Sigmoid colon (tissue), 7 donors: ENCODE measurements around the gene TGM6. TPM values are rescaled to one million over a fixed set of nuclear protein-coding genes. Genes with fewer than 3 reads are reported as not detected.

ENCODE experiments used
- DNase-seq: peaks from one replicate; pipeline ENCODE4 v3.0.0-alpha.2; 2019
- H3K27ac ChIP-seq, 4 donors: fragments of 200-600 bp; sonication (generic); one replicate each; pipeline ENCODE4 v1.5.1; 2016 to 2019; ENCODE audit warnings: mild to moderate bottlenecking in 1 of 4
- H3K27me3 ChIP-seq, 3 donors: fragments of 200-600 bp; sonication (generic); one replicate each; pipeline ENCODE4 v1.5.1; 2019; ENCODE audit warnings: mild to moderate bottlenecking in 1 of 3
- H3K36me3 ChIP-seq, 4 donors: fragments of 200-600 bp; sonication (generic); one replicate each; pipeline ENCODE4 v1.5.1; 2016 to 2019
- H3K4me1 ChIP-seq, 4 donors: fragments of 200-600 bp; sonication (generic); one replicate each; pipeline ENCODE4 v1.5.1; 2017 to 2019
- H3K4me3 ChIP-seq, 4 donors: fragments of 200-600 bp; sonication (generic); one replicate each; pipeline ENCODE4 v1.5.1; 2017 to 2019; ENCODE audit warnings: mild to moderate bottlenecking in 2 of 4, moderate library complexity in 1 of 4
- H3K9me3 ChIP-seq, 4 donors: fragments of 200-600 bp in 3 of 4; sonication (generic) in 3 of 4; one replicate each; pipeline versions ENCODE4 v1.5.1 to v1.6.1; 2013 to 2019
- CTCF ChIP-seq, 4 experiments: fragments of 450-650 bp in 3 of 4; fragments of 200-600 bp in 1 of 4; IDR thresholded peaks; one replicate each; pipeline ENCODE4 v1.5.1; 2016 to 2019; ENCODE audit warnings: antibody characterized with exemption in 4 of 4, mild to moderate bottlenecking in 3 of 4, moderate library complexity in 2 of 4
- EP300 ChIP-seq, 4 donors: sonication (generic); formaldehyde crosslinking; IDR thresholded peaks; one replicate each; pipeline ENCODE4 v1.6.1; 2017; ENCODE audit warnings: antibody characterized with exemption in 4 of 4
- POLR2A ChIP-seq, 2 donors: fragments of 450-650 bp; IDR thresholded peaks; one replicate each; pipeline ENCODE4 v1.6.1; 2016; ENCODE audit warnings: antibody characterized with exemption in 2 of 2, mild to moderate bottlenecking in 2 of 2, moderate library complexity in 2 of 2
- POLR2AphosphoS5 ChIP-seq, 4 donors: sonication (generic); formaldehyde crosslinking; IDR thresholded peaks; one replicate each; pipeline ENCODE4 v1.6.1; 2017; ENCODE audit warnings: antibody characterized with exemption in 4 of 4
- whole genome bisulfite sequencing, 2 donors: extraction: QIAGEN DNeasy Blood & Tissue Kit; methylation state at CpG; one replicate each; pipeline ENCODE4 v1.1.7; 2013; 5-methylcytosine and 5-hydroxymethylcytosine counted together
- intact Hi-C: fragments of 100-400 bp; cut with DNase I; formaldehyde crosslinking; loops from one replicate; pipeline ENCODE4 v1.15.1; 2023
- polyA plus RNA-seq, 3 donors: library from polyadenylated mRNA; stranded (reverse); fragments of 200-250 nt; gene quantifications; one replicate each; pipeline ENCODE4 v1.2.3, GENCODE V29; 2013
- total RNA-seq, 4 donors: library from RNA; depleted of rRNA; stranded (reverse); fragments of >200 nt; gene quantifications; one replicate each; pipeline ENCODE4 v1.1.0, GENCODE V29; 2016
- donor health status: healthy with polysubstance abuse.
- donor health status: Bipolar disorder and iron deficiency.
- donor health status: healthy.

The TGM6 gene
- total and polyA plus RNA-seq, 7 donors, result not detected

GRCh38 chr20:2469991-2470422 lies 89.3 kb downstream of the TGM6 start:
- Histone ChIP-seq H3K4me3 (peak overlapping the region; percentile 45 to 79 (median 69)), H3K9me3 (no peaks in the 10 kb centered on the region), H3K27ac (peak overlapping the region; percentile 85 to 95 (median 92)), H3K27me3 (no peaks in the 10 kb centered on the region), H3K4me1 (peaks cover 0 to 32% (median 27%) of the 10 kb centered on the region in 4 donors), H3K36me3 (peaks cover 16 to 34% (median 24%) of the 10 kb centered on the region in 4 donors)
- intact Hi-C loops, result loop anchor here (2.0 to 5.0 kb wide), 5 partner anchors 37 to 1003 kb away; partner anchors contain the start of genes NOP56, NSFL1C and STK35
- no peak for DNase-seq
- no peak for TF ChIP-seq POLR2AphosphoS5 (IDR thresholded peaks at IDR 0.05)
- WGBS, 2 donors, result 1% methylated on average over 19 of the region's 19 CpGs

- WGBS, 2 donors, result 1% methylated on average over 53 of the region's 53 CpGs
- intact Hi-C loops, result loop anchor here (2.0 to 5.0 kb wide), 5 partner anchors 36 to 1003 kb away; partner anchors contain the start of genes NOP56, NSFL1C and STK35
These were observed 89.9 kb downstream of the TGM6 start, which contains the start of gene SNRPB for GRCh38 chr20:2470423-2471193. SNRPB (minus strand) TSS chr20:2470789; CDS start chr20:2470690, 99 bp downstream.

GRCh38 chr20:2473516-2473915 lies 92.8 kb downstream of the TGM6 start:
- peaks cover 0 to 6% (median 0%) of the 10 kb centered on the region in 4 donors for H3K36me3 ChIP-seq
- no peak overlapping the region for H3K4me3 ChIP-seq
- intact Hi-C loops, result loop anchor here (5.0 kb wide), 4 partner anchors 179 to 1006 kb away; partner anchors contain the start of genes NOP56, NSFL1C and STK35
- WGBS, 2 donors, result 62 to 75% methylated on average over 4 of the region's 4 CpGs
- DNase-seq, result no peak
- H3K9me3 ChIP-seq, result no peaks in the 10 kb centered on the region
- no peaks in the 10 kb centered on the region for H3K27me3 ChIP-seq
- TF ChIP-seq CTCF (IDR thresholded peaks at IDR 0.05) (no peak), POLR2AphosphoS5 (IDR thresholded peaks at IDR 0.05) (no peak), POLR2A (IDR thresholded peaks at IDR 0.05) (no peak), EP300 (IDR thresholded peaks at IDR 0.05) (no peak)
- no peak overlapping the region for H3K27ac ChIP-seq
- peaks cover 0 to 19% (median 18%) of the 10 kb centered on the region in 4 donors for H3K4me1 ChIP-seq

More at GRCh38 chr20:2470423-2471193, 89.9 kb downstream of the TGM6 start, which contains the start of gene SNRPB:
- Histone ChIP-seq H3K4me1 (peaks cover 0 to 32% (median 27%) of the 10 kb centered on the region in 4 donors), H3K27me3 (no peaks in the 10 kb centered on the region), H3K27ac (peak within 1 kb of the TSS; percentile 85 to 95 (median 92)), H3K9me3 (no peaks in the 10 kb centered on the region), H3K36me3 (peaks cover 11 to 28% (median 19%) of the 10 kb centered on the region in 4 donors), H3K4me3 (peak within 1 kb of the TSS; percentile 45 to 79 (median 69))
- peak; percentile 99 for DNase-seq
- TF ChIP-seq POLR2A (IDR thresholded peaks at IDR 0.05) (peak; percentile 62 to 83), EP300 (IDR thresholded peaks at IDR 0.05) (peak in 1 of 4 donors; percentile 12), CTCF (IDR thresholded peaks at IDR 0.05) (no peak), POLR2AphosphoS5 (IDR thresholded peaks at IDR 0.05) (peak; percentile 86 to 99 (median 92))

- Histone ChIP-seq H3K4me1 (peaks cover 0 to 3% (median 2%) of the 10 kb centered on the region in 4 donors), H3K27ac (no peak overlapping the region), H3K9me3 (no peaks in the 10 kb centered on the region), H3K27me3 (no peaks in the 10 kb centered on the region), H3K4me3 (no peak overlapping the region), H3K36me3 (peaks cover 0 to 16% (median 1%) of the 10 kb centered on the region in 4 donors)
- no peak for DNase-seq
- 94 to 97% methylated on average over 9 of the region's 9 CpGs for WGBS, 2 donors
- TF ChIP-seq POLR2A (IDR thresholded peaks at IDR 0.05) (no peak), POLR2AphosphoS5 (IDR thresholded peaks at IDR 0.05) (no peak), CTCF (IDR thresholded peaks at IDR 0.05) (no peak), EP300 (IDR thresholded peaks at IDR 0.05) (no peak)
- intact Hi-C loops, result no loop called here
These were observed 95.4 kb downstream of the TGM6 start for GRCh38 chr20:2475850-2476741.
